ENCODE measurements around the gene ZMIZ1.

The ZMIZ1 gene

GRCh38 chr10:79100771-79101170 lies 32.0 kb downstream of the ZMIZ1 start:
- no peak for DNase-seq

- DNase-seq = no peak
These were observed 33.1 kb downstream of the ZMIZ1 start for GRCh38 chr10:79101560-79102497.

- no peak for DNase-seq
These were observed 33.7 kb downstream of the ZMIZ1 start for GRCh38 chr10:79102498-79102874.

- no peak for DNase-seq
These were observed 34.4 kb downstream of the ZMIZ1 start for GRCh38 chr10:79103129-79103528.

- DNase-seq = no peak
These were observed 34.8 kb downstream of the ZMIZ1 start for GRCh38 chr10:79103585-79103984.

- DNase-seq = no peak
These were observed 36.5 kb downstream of the ZMIZ1 start for GRCh38 chr10:79105150-79105739.

GRCh38 chr10:79105818-79106217 lies 37.1 kb downstream of the ZMIZ1 start:
- no peak for DNase-seq

GRCh38 chr10:79106256-79107050 lies 37.7 kb downstream of the ZMIZ1 start:
- DNase-seq = no peak

- no peak for DNase-seq
These were observed 39.0 kb downstream of the ZMIZ1 start for GRCh38 chr10:79107736-79108264.

- DNase-seq = no peak
These were observed 40.0 kb downstream of the ZMIZ1 start for GRCh38 chr10:79108728-79109127.

GRCh38 chr10:79111427-79111826 lies 42.7 kb downstream of the ZMIZ1 start:
- DNase-seq = no peak

GRCh38 chr10:79111846-79112614 lies 43.3 kb downstream of the ZMIZ1 start:
- no peak for DNase-seq

- DNase-seq = no peak
These were observed 44.2 kb downstream of the ZMIZ1 start for GRCh38 chr10:79112881-79113431.

GRCh38 chr10:79113827-79114226 lies 45.1 kb downstream of the ZMIZ1 start:
- DNase-seq = no peak

GRCh38 chr10:79115302-79115701 lies 46.5 kb downstream of the ZMIZ1 start:
- no peak for DNase-seq

- peak in 1 of 5 donors; percentile 8 for DNase-seq
These were observed 47.6 kb downstream of the ZMIZ1 start for GRCh38 chr10:79116368-79116767.

GRCh38 chr10:79116801-79117723 lies 48.3 kb downstream of the ZMIZ1 start:
- DNase-seq = no peak

GRCh38 chr10:79118286-79119202 lies 49.8 kb downstream of the ZMIZ1 start:
- DNase-seq = no peak

GRCh38 chr10:79119306-79119705 lies 50.5 kb downstream of the ZMIZ1 start:
- no peak for DNase-seq

- no peak for DNase-seq
These were observed 54.8 kb downstream of the ZMIZ1 start for GRCh38 chr10:79123547-79123963.

Data from T-helper 1 cell (primary cell).